Measurements from ENCODE around the gene CES5A. TPM values are rescaled to one million over a fixed set of nuclear protein-coding genes. Genes with fewer than 3 reads are reported as not detected.

CES5A gene
- total RNA-seq, 1 donor from 2014 or later, result not detected

Other genes starting within 250 kb of the CES5A start
- gene SLC6A2, start 219.4 kb downstream of the CES5A start, total RNA-seq, result not detected in 2 replicates
- gene CES1, start 42.3 kb downstream of the CES5A start, total RNA-seq, result not detected in 2 replicates